Liver (tissue), 3 donors: Measurements from ENCODE around the gene PLB1.

ENCODE experiments used
- EGR1 ChIP-seq, 2 donors: IDR thresholded peaks; 2 replicates each; pipeline ENCODE4 v1.6.1; 2016 to 2018; ENCODE audit warnings: antibody characterized with exemption in 2 of 2, low read depth in 2 of 2
- MAX ChIP-seq: IDR thresholded peaks from 2 replicates; pipeline ENCODE4 v1.6.1; 2016; ENCODE audit warnings: antibody characterized with exemption
- TAF1 ChIP-seq: conservative IDR thresholded peaks from 2 replicates; pipeline ENCODE4 v1.6.1; 2016; ENCODE audit warnings: antibody characterized with exemption, mild to moderate bottlenecking
- TF ChIP-seq, protein P1 (sequence below): fragments of 150-350 bp; IDR thresholded peaks from 2 replicates; pipeline ENCODE4 v1.5.1; 2017; ENCODE audit warnings: improper control_type of control experiment, low read depth, low read length; ENCODE audit not compliant: missing input control
- donor health status: healthy.
- donor health status: healthy.

GRCh38 chr2:28627722-28628480 lies 132.0 kb downstream of the PLB1 start:
- TF ChIP-seq TAF1 (no peak), EGR1 (IDR thresholded peaks at IDR 0.05; ENCODE audit: low read depth in 2 of 2) (no peak), MAX (no peak)
- TF ChIP-seq, protein P1, sequence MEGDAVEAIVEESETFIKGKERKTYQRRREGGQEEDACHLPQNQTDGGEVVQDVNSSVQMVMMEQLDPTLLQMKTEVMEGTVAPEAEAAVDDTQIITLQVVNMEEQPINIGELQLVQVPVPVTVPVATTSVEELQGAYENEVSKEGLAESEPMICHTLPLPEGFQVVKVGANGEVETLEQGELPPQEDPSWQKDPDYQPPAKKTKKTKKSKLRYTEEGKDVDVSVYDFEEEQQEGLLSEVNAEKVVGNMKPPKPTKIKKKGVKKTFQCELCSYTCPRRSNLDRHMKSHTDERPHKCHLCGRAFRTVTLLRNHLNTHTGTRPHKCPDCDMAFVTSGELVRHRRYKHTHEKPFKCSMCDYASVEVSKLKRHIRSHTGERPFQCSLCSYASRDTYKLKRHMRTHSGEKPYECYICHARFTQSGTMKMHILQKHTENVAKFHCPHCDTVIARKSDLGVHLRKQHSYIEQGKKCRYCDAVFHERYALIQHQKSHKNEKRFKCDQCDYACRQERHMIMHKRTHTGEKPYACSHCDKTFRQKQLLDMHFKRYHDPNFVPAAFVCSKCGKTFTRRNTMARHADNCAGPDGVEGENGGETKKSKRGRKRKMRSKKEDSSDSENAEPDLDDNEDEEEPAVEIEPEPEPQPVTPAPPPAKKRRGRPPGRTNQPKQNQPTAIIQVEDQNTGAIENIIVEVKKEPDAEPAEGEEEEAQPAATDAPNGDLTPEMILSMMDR = no peak
